ENCODE results near the gene DNAJC5. TPM values are rescaled to one million over a fixed set of nuclear protein-coding genes. Genes with fewer than 3 reads are reported as not detected.

The DNAJC5 gene
- total RNA-seq, 1 experiment from 2014 or later = 59.5 TPM

GRCh38 chr20:63944078-63944941 is 49.4 kb downstream of the DNAJC5 start:
- DNase-seq (ENCODE audit: low read depth, low spot score) (no peak), ATAC-seq (no peak)
- Histone ChIP-seq H3K4me1 (ENCODE audit: control insufficient read depth, insufficient read depth, low read length) (peaks cover 28% of the 10 kb centered on the region), H3K27me3 (ENCODE audit: control insufficient read depth, insufficient read depth, low read length) (no peaks in the 10 kb centered on the region), H3K36me3 (ENCODE audit: control insufficient read depth, insufficient read depth, low read length) (no peaks in the 10 kb centered on the region; the same call in 1 of the 2 replicates), H3K9me3 (ENCODE audit: control insufficient read depth, insufficient read depth, low read depth, low read length) (no peaks in the 10 kb centered on the region), H3K4me3 (ENCODE audit: low read depth in 2 of 2, low read length in 2 of 2) (no peak overlapping the region), H3K27ac (ENCODE audit: low read length) (no peak overlapping the region)
- TF ChIP-seq REST (IDR thresholded peaks at IDR 0.05; ENCODE audit: insufficient read depth in 1 of 2, low read depth in 2 of 2, low read length in 1 of 2) (no peak), POLR2AphosphoS5 (IDR thresholded peaks at IDR 0.05; ENCODE audit: low read depth, low read length) (no peak), TCF7L2 (IDR thresholded peaks at IDR 0.05; ENCODE audit: low read depth, low read length) (no peak), CTCF (IDR thresholded peaks at IDR 0.05) (no peak), SIN3A (IDR thresholded peaks at IDR 0.05; ENCODE audit: borderline replicate concordance, insufficient read depth, low read depth, low read length) (no peak)
- ChIA-PET POLR2A (no interaction called here), CTCF (no interaction called here)
- intact Hi-C loops (cut with micrococcal nuclease; ENCODE audit: unreplicated experiment) = no loop called here
- in situ Hi-C loops (cut with HindIII; ENCODE audit: low pct_unique_long_range_greater_than_20kb, low sequenced_read_pairs) = no loop called here
- no TSS peak for BruUV-seq (replicated peaks)

GRCh38 chr20:63945031-63945658 is 50.2 kb downstream of the DNAJC5 start:
- in situ Hi-C loops (cut with HindIII; ENCODE audit: low pct_unique_long_range_greater_than_20kb, low sequenced_read_pairs) = no loop called here
- no peak overlapping the region for H3K4me3 ChIP-seq (ENCODE audit: low read depth in 2 of 2, low read length in 2 of 2)
- DNase-seq (ENCODE audit: low read depth, low spot score) (no peak), ATAC-seq (no peak)
- no peak overlapping the region for H3K27ac ChIP-seq (ENCODE audit: low read length)
- BruUV-seq (replicated peaks) = no TSS peak
- H3K36me3 ChIP-seq (ENCODE audit: control insufficient read depth, insufficient read depth, low read length) = no peaks in the 10 kb centered on the region; the same call in 1 of the 2 replicates
- ChIA-PET POLR2A (no interaction called here), CTCF (no interaction called here)
- peaks cover 37% of the 10 kb centered on the region for H3K4me1 ChIP-seq (ENCODE audit: control insufficient read depth, insufficient read depth, low read length)
- H3K27me3 ChIP-seq (ENCODE audit: control insufficient read depth, insufficient read depth, low read length) = no peaks in the 10 kb centered on the region
- intact Hi-C loops (cut with micrococcal nuclease; ENCODE audit: unreplicated experiment) = no loop called here
- no peaks in the 10 kb centered on the region for H3K9me3 ChIP-seq (ENCODE audit: control insufficient read depth, insufficient read depth, low read depth, low read length)
- TF ChIP-seq REST (IDR thresholded peaks at IDR 0.05; ENCODE audit: insufficient read depth in 1 of 2, low read depth in 2 of 2, low read length in 1 of 2) (no peak), CTCF (IDR thresholded peaks at IDR 0.05) (no peak), TCF7L2 (IDR thresholded peaks at IDR 0.05; ENCODE audit: low read depth, low read length) (no peak), POLR2AphosphoS5 (IDR thresholded peaks at IDR 0.05; ENCODE audit: low read depth, low read length) (no peak), SIN3A (IDR thresholded peaks at IDR 0.05; ENCODE audit: borderline replicate concordance, insufficient read depth, low read depth, low read length) (no peak)

All from Panc1 (cell line).